Panc1 (cell line): Measurements from ENCODE around the gene POU2F1. TPM values are rescaled to one million over a fixed set of nuclear protein-coding genes. Genes with fewer than 3 reads are reported as not detected.

ENCODE experiments used
- ATAC-seq: fragments of 200-7000 bp; cut with Tn5 transposase; 2 replicates; pipeline ENCODE4 v1.9.1; 2020; ENCODE audit warnings: mild to moderate bottlenecking, moderate library complexity
- BruUV-seq: library from RNA; stranded (reverse); fragments of 400-500 nt; replicated peaks from 2 replicates; lab custom pipeline; 2021; lab: Mats Ljungman, UMichigan
- CTCF ChIA-PET: fragments of 300-600 bp; sonication (Branson Sonifier 250); formaldehyde crosslinking; loops from one replicate; lab custom pipeline; 2022; ENCODE audit warnings: antibody characterized with exemption; lab: Charles Lee
- POLR2A ChIA-PET: fragments of 300-600 bp; sonication (Branson Sonifier 250); formaldehyde crosslinking; loops from one replicate; lab custom pipeline; 2022; ENCODE audit warnings: antibody characterized with exemption; lab: Charles Lee
- DNase-seq: peaks from one replicate; pipeline ENCODE4 v3.0.0-alpha.2; 2010; ENCODE audit warnings: low read depth, low spot score
- H3K27ac ChIP-seq: 2 replicates; pipeline ENCODE4 v1.5.1; 2011; ENCODE audit warnings: mild to moderate bottlenecking, low read length, inconsistent platforms
- H3K27me3 ChIP-seq: fragments of 200-500 bp; sonication (Bioruptor generic); 2 replicates; pipeline ENCODE4 v1.6.0; 2014; ENCODE audit warnings: low read length, inconsistent platforms; ENCODE audit not compliant: control insufficient read depth, insufficient read depth
- H3K36me3 ChIP-seq: fragments of 200-500 bp; sonication (Bioruptor generic); 2 replicates; pipeline ENCODE4 v1.5.1; 2014; ENCODE audit warnings: inconsistent platforms, mild to moderate bottlenecking, low read length, moderate library complexity; ENCODE audit not compliant: control insufficient read depth, insufficient read depth
- H3K4me1 ChIP-seq: 2 replicates; pipeline ENCODE4 v1.5.1; 2011; ENCODE audit warnings: inconsistent platforms, mild to moderate bottlenecking, low read length, moderate library complexity; ENCODE audit not compliant: control insufficient read depth, insufficient read depth
- H3K4me3 ChIP-seq, 2 experiments: 2 replicates each; pipeline ENCODE4 v1.5.1; 2011 to 2012; ENCODE audit warnings: low read depth in 2 of 2, low read length in 2 of 2, mild to moderate bottlenecking in 2 of 2, inconsistent platforms in 1 of 2, moderate library complexity in 1 of 2
- H3K9me3 ChIP-seq: fragments of 200-500 bp; sonication (Bioruptor generic); 2 replicates; pipeline ENCODE4 v1.5.1; 2014; ENCODE audit warnings: low read depth, mild to moderate bottlenecking, inconsistent platforms, low read length, moderate library complexity; ENCODE audit not compliant: control insufficient read depth, insufficient read depth
- POLR2AphosphoS5 ChIP-seq: IDR thresholded peaks from 2 replicates; pipeline ENCODE4 v1.6.1; 2012; ENCODE audit warnings: mild to moderate bottlenecking, low read depth, low read length, moderate library complexity
- SIN3A ChIP-seq: IDR thresholded peaks from 2 replicates; pipeline ENCODE4 v1.6.1; 2012; ENCODE audit warnings: low read depth, mild to moderate bottlenecking, low read length, moderate library complexity, borderline replicate concordance; ENCODE audit not compliant: insufficient read depth
- TCF7L2 ChIP-seq: IDR thresholded peaks from 2 replicates; pipeline ENCODE4 v1.6.1; 2011; ENCODE audit warnings: mild to moderate bottlenecking, low read depth, low read length, inconsistent platforms
- in situ Hi-C: cut with HindIII; loops from 2 replicates; pipeline ENCODE4 v1.10.0; 2016; ENCODE audit warnings: low sequenced_read_pairs, low pct_unique_long_range_greater_than_20kb
- intact Hi-C: fragments of 100-400 bp; cut with micrococcal nuclease; formaldehyde crosslinking; loops from one replicate; pipeline ENCODE4 v1.10.0; 2022; ENCODE audit not compliant: unreplicated experiment
- total RNA-seq: library from RNA; stranded (reverse); gene quantifications from one replicate; pipeline ENCODE4 v1.2.1, GENCODE V29; 2021; ENCODE audit not compliant: unreplicated experiment
- TF ChIP-seq, protein P1 (sequence below), 2 experiments: IDR thresholded peaks; 2 replicates each; pipeline ENCODE4 v1.6.1; 2011 to 2012; ENCODE audit warnings: low read depth in 2 of 2, control low read depth in 1 of 2, low read length in 1 of 2, mild to moderate bottlenecking in 1 of 2, moderate library complexity in 1 of 2; ENCODE audit not compliant: insufficient read depth in 1 of 2
- TF ChIP-seq, protein P2 (sequence below): fragments of 450-650 bp; IDR thresholded peaks from 2 replicates; pipeline ENCODE4 v1.5.1; 2017; ENCODE audit warnings: mild to moderate bottlenecking

Gene POU2F1
- total RNA-seq, 1 experiment from 2014 or later: 17.1 TPM

DNA sequence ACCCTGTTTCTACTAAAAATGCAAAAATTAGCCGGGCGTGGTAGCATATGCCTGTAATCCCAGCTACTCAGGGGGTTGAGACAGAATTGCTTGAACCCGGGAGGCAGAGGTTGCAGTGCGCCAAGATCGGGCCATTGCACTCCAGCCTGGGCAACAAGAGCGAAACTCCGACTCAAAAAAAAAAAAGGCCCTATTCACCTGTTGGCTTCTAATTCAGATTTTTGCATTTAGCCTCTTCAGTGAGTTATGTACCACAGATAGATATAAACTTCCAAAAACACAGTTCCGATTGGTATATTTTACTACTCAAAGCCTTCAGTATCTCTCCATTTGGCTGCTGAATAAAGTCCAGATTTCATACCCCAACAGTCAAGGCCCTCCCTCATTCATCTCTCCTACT, 42.7 kb downstream of the POU2F1 start:
- in situ Hi-C loops (no loop called here), intact Hi-C loops (loop anchor here (10.0 kb wide), 2 partner anchors 141 to 271 kb away; no protein-coding TSS in a partner anchor)
- 0 out of 2 replicates have a peak, but pooled peaks cover under 1% of the 10 kb centered on the region for H3K4me1 ChIP-seq
- H3K36me3 ChIP-seq: no peaks in the 10 kb centered on the region
- no peak overlapping the region for H3K27ac ChIP-seq
- BruUV-seq: no TSS peak
- ChIA-PET CTCF (no interaction called here), POLR2A (no interaction called here)
- ATAC-seq (no peak), DNase-seq (no peak)
- H3K9me3 ChIP-seq: no peaks in the 10 kb centered on the region
- H3K4me3 ChIP-seq: no peak overlapping the region
- TF ChIP-seq SIN3A: no peak
- TF ChIP-seq, protein P1, sequence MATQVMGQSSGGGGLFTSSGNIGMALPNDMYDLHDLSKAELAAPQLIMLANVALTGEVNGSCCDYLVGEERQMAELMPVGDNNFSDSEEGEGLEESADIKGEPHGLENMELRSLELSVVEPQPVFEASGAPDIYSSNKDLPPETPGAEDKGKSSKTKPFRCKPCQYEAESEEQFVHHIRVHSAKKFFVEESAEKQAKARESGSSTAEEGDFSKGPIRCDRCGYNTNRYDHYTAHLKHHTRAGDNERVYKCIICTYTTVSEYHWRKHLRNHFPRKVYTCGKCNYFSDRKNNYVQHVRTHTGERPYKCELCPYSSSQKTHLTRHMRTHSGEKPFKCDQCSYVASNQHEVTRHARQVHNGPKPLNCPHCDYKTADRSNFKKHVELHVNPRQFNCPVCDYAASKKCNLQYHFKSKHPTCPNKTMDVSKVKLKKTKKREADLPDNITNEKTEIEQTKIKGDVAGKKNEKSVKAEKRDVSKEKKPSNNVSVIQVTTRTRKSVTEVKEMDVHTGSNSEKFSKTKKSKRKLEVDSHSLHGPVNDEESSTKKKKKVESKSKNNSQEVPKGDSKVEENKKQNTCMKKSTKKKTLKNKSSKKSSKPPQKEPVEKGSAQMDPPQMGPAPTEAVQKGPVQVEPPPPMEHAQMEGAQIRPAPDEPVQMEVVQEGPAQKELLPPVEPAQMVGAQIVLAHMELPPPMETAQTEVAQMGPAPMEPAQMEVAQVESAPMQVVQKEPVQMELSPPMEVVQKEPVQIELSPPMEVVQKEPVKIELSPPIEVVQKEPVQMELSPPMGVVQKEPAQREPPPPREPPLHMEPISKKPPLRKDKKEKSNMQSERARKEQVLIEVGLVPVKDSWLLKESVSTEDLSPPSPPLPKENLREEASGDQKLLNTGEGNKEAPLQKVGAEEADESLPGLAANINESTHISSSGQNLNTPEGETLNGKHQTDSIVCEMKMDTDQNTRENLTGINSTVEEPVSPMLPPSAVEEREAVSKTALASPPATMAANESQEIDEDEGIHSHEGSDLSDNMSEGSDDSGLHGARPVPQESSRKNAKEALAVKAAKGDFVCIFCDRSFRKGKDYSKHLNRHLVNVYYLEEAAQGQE (IDR thresholded peaks at IDR 0.05; ENCODE audit: insufficient read depth in 1 of 2, low read depth in 2 of 2, low read length in 1 of 2): no peak
- no peak for TF ChIP-seq POLR2AphosphoS5
- no peaks in the 10 kb centered on the region for H3K27me3 ChIP-seq

DNA sequence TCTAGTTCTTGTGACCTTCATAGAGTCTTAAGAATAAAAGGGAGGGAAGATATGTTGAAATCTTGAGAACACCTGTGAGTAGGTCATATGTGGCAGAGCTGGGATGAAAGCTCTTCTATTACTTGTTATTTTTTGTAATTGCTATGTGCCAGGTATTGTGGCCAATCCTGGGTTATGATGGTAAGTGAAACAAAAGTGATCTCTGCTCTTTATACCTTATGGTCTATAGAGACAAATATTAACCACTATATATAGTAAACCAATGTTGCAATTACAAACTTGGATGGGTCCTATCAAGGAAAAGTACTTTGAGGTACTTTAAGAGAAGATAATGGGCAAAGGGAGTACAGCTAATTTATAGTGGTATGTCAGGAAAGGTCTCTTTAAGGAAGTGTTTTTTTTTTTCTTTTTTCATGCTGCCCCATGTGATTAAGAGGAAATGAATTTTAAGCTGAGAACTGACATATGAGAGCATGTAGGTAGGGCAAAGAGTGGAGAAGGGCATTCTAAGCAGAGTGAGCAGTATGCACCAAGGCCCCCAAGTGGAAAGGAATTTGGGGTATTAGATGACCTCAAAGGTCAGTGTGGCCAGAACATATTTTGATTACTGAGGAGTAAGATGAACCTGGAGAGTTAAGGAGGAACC, 43.3 kb downstream of the POU2F1 start:
- CTCF ChIA-PET: no interaction called here
- in situ Hi-C loops (no loop called here), intact Hi-C loops (loop anchor here (10.0 kb wide), 2 partner anchors 141 to 271 kb away; no protein-coding TSS in a partner anchor)
- H3K4me3 ChIP-seq: no peak overlapping the region
- POLR2A ChIA-PET: no interaction called here
- no peak for TF ChIP-seq POLR2AphosphoS5
- TF ChIP-seq, protein P1 (IDR thresholded peaks at IDR 0.05; ENCODE audit: insufficient read depth in 1 of 2, low read depth in 2 of 2, low read length in 1 of 2): no peak
- TF ChIP-seq, protein P2, sequence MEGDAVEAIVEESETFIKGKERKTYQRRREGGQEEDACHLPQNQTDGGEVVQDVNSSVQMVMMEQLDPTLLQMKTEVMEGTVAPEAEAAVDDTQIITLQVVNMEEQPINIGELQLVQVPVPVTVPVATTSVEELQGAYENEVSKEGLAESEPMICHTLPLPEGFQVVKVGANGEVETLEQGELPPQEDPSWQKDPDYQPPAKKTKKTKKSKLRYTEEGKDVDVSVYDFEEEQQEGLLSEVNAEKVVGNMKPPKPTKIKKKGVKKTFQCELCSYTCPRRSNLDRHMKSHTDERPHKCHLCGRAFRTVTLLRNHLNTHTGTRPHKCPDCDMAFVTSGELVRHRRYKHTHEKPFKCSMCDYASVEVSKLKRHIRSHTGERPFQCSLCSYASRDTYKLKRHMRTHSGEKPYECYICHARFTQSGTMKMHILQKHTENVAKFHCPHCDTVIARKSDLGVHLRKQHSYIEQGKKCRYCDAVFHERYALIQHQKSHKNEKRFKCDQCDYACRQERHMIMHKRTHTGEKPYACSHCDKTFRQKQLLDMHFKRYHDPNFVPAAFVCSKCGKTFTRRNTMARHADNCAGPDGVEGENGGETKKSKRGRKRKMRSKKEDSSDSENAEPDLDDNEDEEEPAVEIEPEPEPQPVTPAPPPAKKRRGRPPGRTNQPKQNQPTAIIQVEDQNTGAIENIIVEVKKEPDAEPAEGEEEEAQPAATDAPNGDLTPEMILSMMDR: no peak
- TF ChIP-seq SIN3A: no peak
- TF ChIP-seq TCF7L2: no peak
- no peaks in the 10 kb centered on the region for H3K9me3 ChIP-seq
- DNase-seq (no peak), ATAC-seq (no peak)
- H3K4me1 ChIP-seq: peaks cover 5% of the 10 kb centered on the region; the same call in 1 of the 2 replicates
- H3K36me3 ChIP-seq: no peaks in the 10 kb centered on the region
- no peak overlapping the region for H3K27ac ChIP-seq
- no TSS peak for BruUV-seq
- no peaks in the 10 kb centered on the region for H3K27me3 ChIP-seq
